IgD-negative memory B cell (primary cell): ENCODE results near the gene SLU7. TPM values are rescaled to one million over a fixed set of nuclear protein-coding genes. Genes with fewer than 3 reads are reported as not detected.

Experiments used
- H3K27ac Mint-ChIP-seq, 3 donors: one replicate each; pipeline ENCODE4 v1.8.0; 2020 to 2022; ENCODE audit warnings: mild to moderate bottlenecking in 3 of 3, mixed read lengths in 3 of 3, moderate library complexity in 1 of 3
- H3K27me3 Mint-ChIP-seq: one replicate; pipeline ENCODE4 v1.8.0; 2021; ENCODE audit warnings: mixed read lengths
- H3K36me3 Mint-ChIP-seq: one replicate; pipeline ENCODE4 v1.8.0; 2020; ENCODE audit warnings: mild to moderate bottlenecking, mixed read lengths
- H3K4me1 Mint-ChIP-seq, 3 donors: one replicate each; pipeline ENCODE4 v1.8.0; 2020 to 2022; ENCODE audit warnings: mixed read lengths in 3 of 3, mild to moderate bottlenecking in 1 of 3
- H3K4me3 Mint-ChIP-seq, 4 donors: one replicate each; pipeline ENCODE4 v1.8.0; 2020 to 2022; ENCODE audit warnings: mild to moderate bottlenecking in 4 of 4, mixed read lengths in 4 of 4, moderate library complexity in 3 of 4
- H3K9me3 Mint-ChIP-seq, 3 donors: one replicate each; pipeline ENCODE4 v1.8.0; 2020 to 2021; ENCODE audit warnings: mixed read lengths in 3 of 3, mild to moderate bottlenecking in 1 of 3
- polyA plus RNA-seq: library from polyadenylated mRNA; unstranded; fragments of 300-500 nt; fragmentation: Illumina TruSeq; gene quantifications from one replicate; pipeline ENCODE4 v1.2.3, GENCODE V29; 2021

Gene SLU7
- polyA plus RNA-seq, 1 donor from 2014 or later = 96.2 TPM

DNA sequence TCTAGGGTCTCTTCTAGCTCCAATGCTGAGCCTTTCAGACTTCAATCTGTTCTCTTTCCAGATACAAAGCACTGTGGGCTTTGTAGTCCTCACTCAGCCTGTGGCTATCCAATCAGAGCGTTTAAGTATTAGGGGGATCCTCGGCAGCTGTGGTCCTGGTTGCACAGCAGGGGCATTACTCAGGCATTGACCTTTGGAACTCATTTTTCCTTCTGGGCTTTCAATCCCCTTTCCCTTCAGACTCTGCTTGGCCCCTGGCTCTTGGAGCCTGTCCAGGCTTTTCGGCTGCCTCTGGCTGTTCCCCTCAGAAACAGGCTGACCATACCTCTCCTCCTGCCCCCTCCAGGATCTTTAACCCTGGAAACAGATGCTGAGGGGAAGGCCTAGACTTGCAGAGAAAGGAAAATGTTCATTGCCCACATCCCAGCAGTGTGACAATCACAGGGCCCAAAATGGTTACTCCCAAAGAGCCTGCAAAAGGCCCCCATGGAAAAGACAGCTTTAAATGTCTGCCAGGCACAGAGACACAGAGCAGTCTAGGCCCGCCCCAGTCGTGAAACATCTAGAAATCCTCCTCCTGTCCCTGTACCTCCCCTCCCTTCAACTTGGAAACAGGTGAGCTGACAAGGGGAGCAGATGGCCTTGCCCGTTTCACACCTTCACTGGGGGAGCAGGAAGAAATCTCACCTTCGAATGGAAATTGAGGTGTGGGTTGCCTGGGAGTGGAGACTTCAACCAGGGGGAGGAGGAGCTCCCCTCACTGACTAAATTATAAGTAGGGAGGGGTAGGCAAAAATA is 62.1 kb downstream of the SLU7 start:
- Mint-ChIP-seq H3K4me3 (no peak overlapping the region), H3K27me3 (peaks cover 8% of the 10 kb centered on the region), H3K36me3 (no peaks in the 10 kb centered on the region), H3K9me3 (peaks cover 0 to 2% (median 0%) of the 10 kb centered on the region in 3 donors), H3K27ac (no peak overlapping the region), H3K4me1 (peaks cover 0 to 2% (median 0%) of the 10 kb centered on the region in 3 donors)

DNA sequence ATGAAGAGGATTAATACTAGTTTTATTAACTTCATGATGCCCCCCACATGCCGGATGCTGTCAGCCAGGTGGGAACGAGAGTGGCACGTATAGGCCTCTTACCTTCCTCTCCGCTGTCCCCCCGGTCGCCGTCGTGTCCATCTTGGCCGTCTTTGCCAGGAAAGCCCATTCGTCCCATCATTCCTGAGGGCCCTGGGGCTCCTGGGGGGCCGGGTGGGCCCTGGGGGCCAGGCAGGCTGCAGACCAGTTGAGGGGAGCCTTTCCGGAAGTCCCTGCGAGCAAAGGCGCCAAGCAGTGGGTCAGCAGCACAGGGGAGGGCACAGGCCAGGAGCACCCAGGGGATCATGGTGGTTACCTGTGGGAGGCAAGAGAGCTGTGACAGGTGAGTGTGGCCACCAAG is 64.2 kb downstream of the SLU7 start:
- no peaks in the 10 kb centered on the region for H3K36me3 Mint-ChIP-seq
- peaks cover 0 to 2% (median 0%) of the 10 kb centered on the region in 3 donors for H3K9me3 Mint-ChIP-seq
- no peak overlapping the region for H3K27ac Mint-ChIP-seq
- peaks cover 0 to 2% (median 0%) of the 10 kb centered on the region in 3 donors for H3K4me1 Mint-ChIP-seq
- peaks cover 6% of the 10 kb centered on the region for H3K27me3 Mint-ChIP-seq
- H3K4me3 Mint-ChIP-seq = no peak overlapping the region

DNA sequence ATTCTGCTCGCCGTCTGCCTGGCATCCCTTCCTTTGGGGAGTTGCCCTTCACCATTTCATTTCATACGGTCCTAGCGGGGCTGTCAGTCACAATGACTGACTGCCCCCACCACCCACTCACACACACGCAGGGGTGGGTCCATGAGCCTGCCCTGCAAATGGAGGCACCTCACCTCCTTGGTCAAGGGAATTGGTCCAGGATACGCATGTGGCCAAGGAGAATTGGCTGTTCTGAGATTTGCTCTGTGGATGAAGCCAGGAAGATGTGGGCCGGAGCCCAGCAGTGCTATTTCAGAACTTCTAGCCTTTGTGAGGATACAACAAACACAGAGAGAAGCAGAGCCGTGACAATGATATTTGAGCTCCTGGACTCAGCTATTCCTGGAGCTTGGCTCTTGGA is 65.5 kb downstream of the SLU7 start:
- peaks cover 3% of the 10 kb centered on the region for H3K27me3 Mint-ChIP-seq
- no peak overlapping the region for H3K4me3 Mint-ChIP-seq
- H3K36me3 Mint-ChIP-seq = no peaks in the 10 kb centered on the region
- H3K9me3 Mint-ChIP-seq = peaks cover 0 to 2% (median 0%) of the 10 kb centered on the region in 3 donors
- H3K4me1 Mint-ChIP-seq = peaks cover 0 to 2% (median 0%) of the 10 kb centered on the region in 3 donors
- no peak overlapping the region for H3K27ac Mint-ChIP-seq

DNA sequence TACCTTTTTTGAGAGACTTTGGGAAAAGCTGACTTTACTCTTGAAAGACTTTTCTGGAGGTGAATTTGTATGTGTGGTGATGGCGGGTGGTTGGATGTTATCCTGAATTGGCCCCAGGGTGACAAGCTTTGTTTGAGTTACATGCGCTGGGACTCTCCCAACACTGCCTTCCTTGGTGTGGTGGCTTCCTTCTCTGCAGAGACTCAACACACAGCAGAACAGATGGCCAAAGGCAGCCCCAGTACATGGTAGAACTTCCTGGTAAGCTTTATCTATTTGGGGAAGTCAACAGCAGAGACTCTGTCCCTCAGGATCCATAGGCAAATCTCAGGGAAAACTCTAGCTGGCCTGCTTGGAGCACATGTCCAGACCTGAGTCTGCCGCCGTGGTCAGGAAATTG is 66.6 kb downstream of the SLU7 start:
- Mint-ChIP-seq H3K4me3 (no peak overlapping the region), H3K27me3 (peaks cover 3% of the 10 kb centered on the region), H3K9me3 (peaks cover 0 to 2% (median 0%) of the 10 kb centered on the region in 3 donors), H3K4me1 (peaks cover 0 to 2% (median 0%) of the 10 kb centered on the region in 3 donors), H3K36me3 (no peaks in the 10 kb centered on the region), H3K27ac (no peak overlapping the region)

Other genes starting within 250 kb of the SLU7 start
- not detected for gene FABP6, start 189.6 kb downstream of the SLU7 start, polyA plus RNA-seq
- gene CCNJL, start 106.5 kb downstream of the SLU7 start, polyA plus RNA-seq = not detected
- not detected for gene C1QTNF2, start 48.5 kb downstream of the SLU7 start, polyA plus RNA-seq
- gene FAM200C, start 19.0 kb downstream of the SLU7 start, polyA plus RNA-seq = 0.64 TPM
- gene PTTG1, start 2.8 kb upstream of the SLU7 start, polyA plus RNA-seq = 19.1 TPM